ENCODE results near the gene NRF1. TPM values are rescaled to one million over a fixed set of nuclear protein-coding genes. Genes with fewer than 3 reads are reported as not detected.

Gene NRF1
- total and polyA plus RNA-seq, 2 of the 8 experiments (the other 6 are each of a cell fraction or from before 2014, with no cell fraction given), result 18.2 to 21.4 TPM

- Histone ChIP-seq H3K4me2 (ENCODE audit: insufficient read depth in 1 of 2, low read depth in 2 of 2, low read length in 2 of 2) (no peak overlapping the region), H3K56ac (replicated peaks; ENCODE audit: insufficient read length, low read depth, low read length) (no peak overlapping the region), H3K4me1 (replicated peaks in 1 of 4; ENCODE audit: control insufficient read depth in 3 of 4, insufficient read depth in 4 of 4, low read length in 3 of 4) (peaks cover 0 to 3% (median 0%) of the 10 kb centered on the region in 4 experiments; a peak in 3 of 7 replicates), H3K18ac (ENCODE audit: extremely low read depth, low read length) (no peak overlapping the region), H3K23me2 (ENCODE audit: low read depth, low read length) (no peaks in the 10 kb centered on the region), H2BK5ac (ENCODE audit: low read depth, low read length) (no peak overlapping the region), H3K9me3 (ENCODE audit: insufficient read depth in 2 of 2, low read depth in 1 of 2, low read length in 1 of 2) (no peaks in the 10 kb centered on the region), H3K23ac (ENCODE audit: insufficient read length) (no peak overlapping the region), H3K4ac (replicated peaks; ENCODE audit: insufficient read length, low read depth, low read length) (no peak overlapping the region), H4K91ac (replicated peaks; ENCODE audit: insufficient read length, low read length) (no peak overlapping the region), H3K79me1 (ENCODE audit: low read depth, low read length) (no peaks in the 10 kb centered on the region), H3K27me3 (replicated peaks in 1 of 4; ENCODE audit: control insufficient read depth in 3 of 4, extremely low read depth in 1 of 4, insufficient read depth in 3 of 4, low read length in 3 of 4) (no peaks in the 10 kb centered on the region), H2BK20ac (ENCODE audit: low read length) (no peak overlapping the region), H3K4me3 (ENCODE audit: extremely low read depth in 1 of 4, insufficient read depth in 2 of 4, low read depth in 3 of 4, low read length in 4 of 4) (no peak overlapping the region), H4K20me1 (replicated peaks in 1 of 2; ENCODE audit: control insufficient read depth in 1 of 2, insufficient read depth in 2 of 2, low read length in 2 of 2) (no peaks in the 10 kb centered on the region), H2AFZ (ENCODE audit: low read length) (no peak overlapping the region), H2BK120ac (replicated peaks; ENCODE audit: low read depth, low read length) (no peak overlapping the region), H3K14ac (ENCODE audit: insufficient read length) (no peak overlapping the region), H3K27ac (ENCODE audit: low read depth, low read length) (no peak overlapping the region), H2BK15ac (ENCODE audit: low read length) (no peak overlapping the region), H3K79me2 (ENCODE audit: control insufficient read depth in 1 of 2, insufficient read depth in 2 of 2, low read length in 2 of 2) (no peaks in the 10 kb centered on the region), H2BK12ac (ENCODE audit: low read depth, low read length) (no peak overlapping the region), H3K9ac (replicated peaks in 1 of 4; ENCODE audit: extremely low read depth in 1 of 4, low read depth in 3 of 4, low read length in 3 of 4) (no peak overlapping the region), H3K36me3 (ENCODE audit: control insufficient read depth in 2 of 4, insufficient read depth in 4 of 4, low read length in 3 of 4) (no peaks in the 10 kb centered on the region; a peak in 1 of 8 replicates), H4K8ac (ENCODE audit: extremely low read depth, insufficient read depth, low read length) (no peak overlapping the region), H2AK5ac (ENCODE audit: low read depth, low read length) (no peak overlapping the region), H4K5ac (ENCODE audit: insufficient read length, low read depth, low read length) (no peak overlapping the region)
- no peak for TF ChIP-seq MAFK (IDR thresholded peaks at IDR 0.05; ENCODE audit: low read depth, low read length)
- TF ChIP-seq RXRA (IDR thresholded peaks at IDR 0.05; ENCODE audit: insufficient read depth, low read depth, low read length), result no peak
- TF ChIP-seq TCF12 (IDR thresholded peaks at IDR 0.05; ENCODE audit: low read depth, low read length), result no peak
- no peak for TF ChIP-seq EGR1 (IDR thresholded peaks at IDR 0.05; ENCODE audit: borderline replicate concordance, low read depth, low read length)
- CTCF ChIA-PET (ENCODE audit: partially characterized antibody), result interaction anchor here (0.6 to 1.2 kb wide), 2 partner anchors 56 to 121 kb away, joined by 3 read pairs; no protein-coding TSS in a partner anchor
- POLR2A ChIA-PET (ENCODE audit: partially characterized antibody), result interaction anchor here (0.7 kb wide), 1 partner anchor 11 kb away, joined by 3 read pairs; no protein-coding TSS in a partner anchor
- no peak for DNase-seq (ENCODE audit: low read depth in 1 of 2, low spot score in 2 of 2)
- WGBS, 2 experiments (ENCODE audit: extremely low coverage in 1 of 2, insufficient coverage in 1 of 2, insufficient read length in 1 of 2, insufficient replicate concordance in 2 of 2, low coverage in 1 of 2, low lambda C conversion rate in 2 of 2, missing lambda C conversion rate in 1 of 2), result 88% methylated on average over 3 of the region's 3 CpGs; no CpG with 5 or more reads in 1 of the 2 experiments
- no peak for FAIRE-seq
Measured at GRCh38 chr7:129702761-129703338, 91.3 kb downstream of the NRF1 start.
